HL-60 (cell line): Measurements from ENCODE around the gene TAF15.

Experiments
- CTCF ChIP-seq: IDR thresholded peaks from one replicate; pipeline ENCODE4 v1.5.1; 2011; ENCODE audit warnings: low read length, control low read depth, inconsistent platforms; ENCODE audit not compliant: insufficient read depth
- POLR2AphosphoS5 ChIP-seq: IDR thresholded peaks from 2 replicates; pipeline ENCODE4 v1.6.1; 2012; ENCODE audit warnings: low read depth

- TF ChIP-seq CTCF (no peak), POLR2AphosphoS5 (no peak)
These were observed 11.9 kb upstream of the TAF15 start for GRCh38 chr17:35797370-35797769.
